Colonic mucosa (tissue), 4 donors: ENCODE data around the gene RAB15. TPM values are rescaled to one million over a fixed set of nuclear protein-coding genes. Genes with fewer than 3 reads are reported as not detected.

ENCODE experiments used
- DNase-seq: peaks from one replicate; pipeline ENCODE4 v3.0.0-alpha.2; 2020
- H3K27ac ChIP-seq: fragments of 200-600 bp; one replicate; pipeline ENCODE4 v1.8.0; 2021
- H3K27me3 ChIP-seq: fragments of 200-600 bp; one replicate; pipeline ENCODE4 v1.8.0; 2021
- H3K36me3 ChIP-seq: fragments of 200-600 bp; one replicate; pipeline ENCODE4 v1.8.0; 2021
- H3K4me1 ChIP-seq: fragments of 200-600 bp; one replicate; pipeline ENCODE4 v1.8.0; 2021; ENCODE audit warnings: mild to moderate bottlenecking
- H3K4me3 ChIP-seq: fragments of 200-600 bp; one replicate; pipeline ENCODE4 v1.8.0; 2021
- H3K9ac ChIP-seq, 2 donors: one replicate each; pipeline ENCODE4 v1.7.0; 2013; ENCODE audit warnings: control low read depth in 2 of 2, low read depth in 2 of 2, low read length in 2 of 2
- H3K9me3 ChIP-seq: fragments of 200-600 bp; one replicate; pipeline ENCODE4 v1.8.0; 2021
- CTCF ChIP-seq: fragments of 200-600 bp; IDR thresholded peaks from one replicate; pipeline ENCODE4 v1.8.0; 2022; ENCODE audit warnings: antibody characterized with exemption, mild to moderate bottlenecking
- intact Hi-C: fragments of 100-400 bp; cut with DNase I; formaldehyde crosslinking; loops from one replicate; pipeline ENCODE4 v1.14.1; 2022
- total RNA-seq, 2 donors: library from RNA; stranded (reverse); fragmentation: NEBNext Ultra II Directional in 1 of 2; extraction: Animal tissue kit (Norgen Biotek cat#: 25700) in 1 of 2; gene quantifications; one replicate each; pipeline ENCODE4 v1.2.1, GENCODE V29; 2021
- donor health status: healthy.
- donor health status: DM: no; HTN: no; CAD: no.
- donor health status: DM: no; HTN: no; CAD: no.

Gene RAB15
- total RNA-seq, 2 donors from 2014 or later: 33.3 to 43.8 TPM

GRCh38 chr14:64952598-64953309, 19.4 kb downstream of the RAB15 start:
- Histone ChIP-seq H3K9me3 (no peaks in the 10 kb centered on the region), H3K4me3 (no peak overlapping the region), H3K9ac (no peak overlapping the region), H3K27ac (no peak overlapping the region), H3K27me3 (no peaks in the 10 kb centered on the region), H3K36me3 (no peaks in the 10 kb centered on the region), H3K4me1 (no peaks in the 10 kb centered on the region)
- intact Hi-C loops: no loop called here
- DNase-seq: no peak
- TF ChIP-seq CTCF: no peak

DNA sequence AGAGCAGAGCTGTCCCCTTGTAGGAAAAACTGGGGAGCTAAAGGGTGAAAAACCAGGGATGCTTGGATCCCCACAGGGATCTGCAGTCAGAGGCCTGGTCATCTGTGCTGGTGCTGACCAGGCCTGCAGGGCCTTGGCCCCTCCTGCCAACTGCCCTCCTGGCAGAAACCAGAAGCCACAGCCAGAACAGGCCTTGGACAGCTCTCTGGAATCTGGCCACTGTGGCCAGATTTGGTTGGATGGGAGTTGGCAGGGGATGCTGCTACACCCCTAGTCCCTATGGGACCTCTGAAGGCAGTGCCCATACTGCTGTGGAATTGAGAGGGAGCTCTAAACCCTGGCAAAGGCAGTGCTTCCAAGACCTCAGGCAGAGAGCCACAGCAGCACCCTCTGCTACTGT, 20.4 kb downstream of the RAB15 start:
- Histone ChIP-seq H3K36me3 (no peaks in the 10 kb centered on the region), H3K9me3 (no peaks in the 10 kb centered on the region), H3K4me3 (no peak overlapping the region), H3K27ac (no peak overlapping the region), H3K27me3 (no peaks in the 10 kb centered on the region), H3K4me1 (no peaks in the 10 kb centered on the region), H3K9ac (no peak overlapping the region)
- no peak for DNase-seq
- TF ChIP-seq CTCF: no peak
- intact Hi-C loops: no loop called here

DNA sequence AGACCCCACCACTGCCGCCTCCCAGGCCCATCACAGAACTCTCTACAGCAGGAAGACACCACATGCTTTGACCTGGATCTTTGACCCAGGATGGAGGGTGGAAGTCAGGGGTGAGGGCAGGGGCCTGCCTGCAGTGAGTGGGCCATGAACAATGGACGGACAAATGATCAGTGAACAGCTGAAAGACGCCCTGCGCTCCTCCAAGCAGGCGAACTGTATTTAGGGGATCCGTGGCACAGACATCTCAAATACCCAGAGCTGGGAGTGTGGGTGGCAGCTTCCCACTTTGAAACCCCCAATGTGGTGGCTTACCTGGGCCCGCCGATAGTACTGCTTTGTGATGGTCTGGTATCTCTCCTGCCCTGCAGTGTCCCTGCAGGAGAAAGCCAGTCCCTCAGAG, 20.8 kb downstream of the RAB15 start:
- Histone ChIP-seq H3K9me3 (no peaks in the 10 kb centered on the region), H3K9ac (no peak overlapping the region), H3K36me3 (no peaks in the 10 kb centered on the region), H3K4me3 (no peak overlapping the region), H3K27ac (no peak overlapping the region), H3K27me3 (no peaks in the 10 kb centered on the region), H3K4me1 (no peaks in the 10 kb centered on the region)
- intact Hi-C loops: no loop called here
- TF ChIP-seq CTCF: no peak
- no peak for DNase-seq

DNA sequence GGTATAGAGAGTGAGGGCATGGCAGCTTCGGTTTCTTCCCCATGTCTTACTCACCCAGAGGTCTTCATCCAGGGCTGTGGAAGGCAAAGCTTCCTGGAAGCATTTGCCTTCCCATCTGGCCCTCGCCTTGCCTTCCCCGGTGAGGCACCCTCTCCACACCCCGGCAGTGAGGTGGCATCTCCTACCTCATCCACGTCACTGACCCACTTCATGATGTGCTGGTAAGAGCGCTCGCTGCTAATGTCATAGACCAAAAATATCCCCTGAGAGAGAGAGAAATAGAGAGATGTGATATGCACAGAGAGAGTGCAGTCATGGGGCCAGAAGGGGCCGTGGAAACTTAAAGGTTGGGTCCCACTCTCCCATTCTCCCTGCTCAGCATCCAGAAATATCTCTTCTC, 21.2 kb downstream of the RAB15 start:
- H3K9me3 ChIP-seq: no peaks in the 10 kb centered on the region
- intact Hi-C loops: no loop called here
- no peak overlapping the region for H3K27ac ChIP-seq
- no peak overlapping the region for H3K4me3 ChIP-seq
- no peaks in the 10 kb centered on the region for H3K4me1 ChIP-seq
- no peak for TF ChIP-seq CTCF
- H3K36me3 ChIP-seq: no peaks in the 10 kb centered on the region
- no peaks in the 10 kb centered on the region for H3K27me3 ChIP-seq
- no peak overlapping the region for H3K9ac ChIP-seq
- no peak for DNase-seq

DNA sequence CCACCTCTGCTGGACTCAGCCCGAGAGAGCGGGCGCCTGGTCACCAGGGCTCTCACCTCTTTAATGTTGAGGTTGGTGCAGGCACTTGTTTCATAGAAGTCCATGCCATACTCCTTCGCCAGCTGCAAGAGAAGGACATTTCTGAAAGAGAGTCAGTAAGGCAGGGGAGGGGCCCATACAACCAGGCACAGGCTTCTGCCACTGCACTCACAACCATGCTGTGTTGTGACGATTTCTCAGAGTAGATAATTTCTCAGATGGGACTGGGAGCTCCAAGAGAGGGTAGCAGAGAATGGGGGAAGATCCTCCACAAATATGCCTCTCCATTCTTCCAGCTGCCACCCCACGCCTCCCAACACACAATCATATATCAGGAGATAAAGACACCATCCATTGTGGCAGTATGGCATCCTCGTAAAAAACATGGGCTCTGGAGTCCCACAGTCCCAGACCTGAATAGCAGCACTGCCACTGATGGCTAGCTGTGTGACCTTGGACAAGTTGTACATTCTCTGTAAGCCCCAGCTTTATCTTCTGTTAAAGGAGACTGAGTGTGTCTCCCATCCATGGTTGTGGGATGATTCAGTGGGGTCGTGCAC, 23.4 kb downstream of the RAB15 start:
- intact Hi-C loops: no loop called here
- TF ChIP-seq CTCF: no peak
- no peak overlapping the region for H3K4me3 ChIP-seq
- no peaks in the 10 kb centered on the region for H3K36me3 ChIP-seq
- no peak overlapping the region for H3K9ac ChIP-seq
- H3K9me3 ChIP-seq: no peaks in the 10 kb centered on the region
- no peaks in the 10 kb centered on the region for H3K27me3 ChIP-seq
- no peak for DNase-seq
- H3K27ac ChIP-seq: no peak overlapping the region
- peaks cover 5% of the 10 kb centered on the region for H3K4me1 ChIP-seq
